SK-N-SH treated with all-trans-retinoic acid at 6 μM for 48 hours (cell line): Measurements from ENCODE around the gene MYOM1.

Experiments
- ATAC-seq: fragments of 200-7000 bp; cut with Tn5 transposase; 3 replicates; pipeline ENCODE4 v1.9.1; 2020; ENCODE audit warnings: mild to moderate bottlenecking, moderate library complexity
- ARNTL ChIP-seq: fragments of 450-650 bp; formaldehyde crosslinking; IDR thresholded peaks from 2 replicates; pipeline ENCODE4 v1.5.0; 2020; ENCODE audit warnings: low read depth, mild to moderate bottlenecking, moderate library complexity, borderline replicate concordance
- BACH2 ChIP-seq: fragments of 250-450 bp; sonication (Bioruptor Pico); IDR thresholded peaks from 2 replicates; pipeline ENCODE4 v1.9.0; 2021; ENCODE audit warnings: mild to moderate bottlenecking, borderline replicate concordance
- CREB5 ChIP-seq: fragments of 250-450 bp; sonication (Bioruptor Pico); IDR thresholded peaks from 2 replicates; pipeline ENCODE4 v1.5.1; 2020; ENCODE audit warnings: low read depth, mild to moderate bottlenecking, moderate library complexity
- CSDC2 ChIP-seq: fragments of 250-450 bp; sonication (Bioruptor Pico); IDR thresholded peaks from 2 replicates; pipeline ENCODE4 v1.5.0; 2020; ENCODE audit warnings: mild to moderate bottlenecking, moderate library complexity
- ESRRG ChIP-seq: fragments of 250-450 bp; sonication (Bioruptor Pico); IDR thresholded peaks from 2 replicates; pipeline ENCODE4 v1.6.1; 2021; ENCODE audit warnings: mild to moderate bottlenecking
- ISL1 ChIP-seq: fragments of 250-450 bp; sonication (Bioruptor Pico); IDR thresholded peaks from 2 replicates; pipeline ENCODE4 v2.1.2; 2022; ENCODE audit warnings: mild to moderate bottlenecking, moderate library complexity
- PATZ1 ChIP-seq: fragments of 250-450 bp; sonication (Bioruptor Pico); IDR thresholded peaks from 2 replicates; pipeline ENCODE4 v1.8.0; 2020; ENCODE audit warnings: mild to moderate bottlenecking, moderate library complexity, borderline replicate concordance
- PPARA ChIP-seq: fragments of 250-450 bp; sonication (Bioruptor Pico); IDR thresholded peaks from 2 replicates; pipeline ENCODE4 v1.5.0; 2020; ENCODE audit warnings: mild to moderate bottlenecking, borderline replicate concordance
- RARB ChIP-seq: fragments of 250-450 bp; sonication (Bioruptor Pico); IDR thresholded peaks from 2 replicates; pipeline ENCODE4 v1.8.0; 2021; ENCODE audit warnings: mild to moderate bottlenecking, moderate library complexity
- SNAI2 ChIP-seq: fragments of 250-450 bp; sonication (Bioruptor Pico); IDR thresholded peaks from 2 replicates; pipeline ENCODE4 v1.5.0; 2020; ENCODE audit warnings: mild to moderate bottlenecking, moderate library complexity
- TCF4 ChIP-seq: fragments of 250-450 bp; sonication (Bioruptor Pico); IDR thresholded peaks from 2 replicates; pipeline ENCODE4 v1.8.0; 2021; ENCODE audit warnings: mild to moderate bottlenecking, moderate library complexity, borderline replicate concordance
- TOX ChIP-seq: fragments of 250-450 bp; sonication (Bioruptor Pico); IDR thresholded peaks from 2 replicates; pipeline ENCODE4 v1.8.0; 2021; ENCODE audit warnings: mild to moderate bottlenecking, moderate library complexity, borderline replicate concordance
- TSHZ2 ChIP-seq: fragments of 250-450 bp; sonication (Bioruptor Pico); IDR thresholded peaks from 2 replicates; pipeline ENCODE4 v1.5.0; 2020; ENCODE audit warnings: mild to moderate bottlenecking, moderate library complexity
- ZC3H10 ChIP-seq: fragments of 250-450 bp; sonication (Bioruptor Pico); IDR thresholded peaks from 2 replicates; pipeline ENCODE4 v1.5.1; 2021; ENCODE audit warnings: mild to moderate bottlenecking, moderate library complexity
- ZFP3 ChIP-seq: fragments of 250-450 bp; sonication (Bioruptor Pico); IDR thresholded peaks from 2 replicates; pipeline ENCODE4 v1.5.0; 2020; ENCODE audit warnings: mild to moderate bottlenecking, moderate library complexity
- ZFP30 ChIP-seq: fragments of 450-650 bp; formaldehyde crosslinking; IDR thresholded peaks from 2 replicates; pipeline ENCODE4 v1.5.0; 2022; ENCODE audit warnings: mild to moderate bottlenecking, moderate library complexity
- ZNF565 ChIP-seq: fragments of 450-650 bp; formaldehyde crosslinking; conservative IDR thresholded peaks from 2 replicates; pipeline ENCODE4 v1.5.0; 2020; ENCODE audit warnings: low read depth, mild to moderate bottlenecking, moderate library complexity
- ZNF70 ChIP-seq: fragments of 450-650 bp; formaldehyde crosslinking; IDR thresholded peaks from 2 replicates; pipeline ENCODE4 v1.5.0; 2020; ENCODE audit warnings: mild to moderate bottlenecking, moderate library complexity
- ZNF8 ChIP-seq: fragments of 450-650 bp; formaldehyde crosslinking; IDR thresholded peaks from 2 replicates; pipeline ENCODE4 v1.5.0; 2020; ENCODE audit warnings: mild to moderate bottlenecking, moderate library complexity
- TF ChIP-seq, protein P1 (sequence below): fragments of 250-450 bp; sonication (Bioruptor Pico); IDR thresholded peaks from 2 replicates; pipeline ENCODE4 v1.5.1; 2021; ENCODE audit warnings: mild to moderate bottlenecking, moderate library complexity

The MYOM1 gene

GRCh38 chr18:3183103-3183717 is 36.6 kb downstream of the MYOM1 start:
- no peak for ATAC-seq
- no peak for TF ChIP-seq SNAI2 (CRISPR knock-in tag)
- no peak for TF ChIP-seq ZNF70 (CRISPR knock-in tag)
- TF ChIP-seq ZC3H10 (CRISPR knock-in tag), result no peak
- no peak for TF ChIP-seq ZNF8 (CRISPR knock-in tag)
- no peak for TF ChIP-seq PPARA (CRISPR knock-in tag)
- no peak for TF ChIP-seq ZFP30 (CRISPR knock-in tag)
- TF ChIP-seq CSDC2, result no peak
- TF ChIP-seq RARB, result no peak
- TF ChIP-seq BACH2 (CRISPR knock-in tag), result no peak
- no peak for TF ChIP-seq PATZ1
- no peak for TF ChIP-seq TSHZ2 (CRISPR knock-in tag)
- TF ChIP-seq ISL1 (CRISPR knock-in tag), result no peak
- TF ChIP-seq TOX (CRISPR knock-in tag), result no peak
- TF ChIP-seq TCF4 (CRISPR knock-in tag), result no peak
- no peak for TF ChIP-seq CREB5 (CRISPR knock-in tag)
- TF ChIP-seq, all 23 proteins: peak for 0

DNA sequence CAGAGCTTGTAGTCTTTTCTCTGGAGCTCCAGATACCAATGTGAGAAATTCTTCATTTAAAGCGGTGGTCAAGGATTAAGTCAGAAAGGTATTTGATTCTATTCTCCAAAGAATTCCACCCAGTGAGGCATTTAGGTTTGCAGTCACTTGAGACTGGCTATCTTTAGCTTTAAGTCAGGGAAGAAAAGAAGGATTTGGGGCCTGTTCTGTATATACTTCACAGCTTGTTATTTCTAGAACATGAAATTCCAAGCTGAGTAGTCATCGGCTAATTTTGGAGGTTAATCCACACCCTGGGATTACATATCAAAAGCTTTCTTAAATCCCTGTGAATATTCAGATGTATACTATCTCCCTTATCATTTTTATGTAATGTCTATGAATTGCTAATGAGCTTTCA is 39.4 kb downstream of the MYOM1 start:
- TF ChIP-seq CSDC2 (no peak), ZNF565 (CRISPR knock-in tag) (no peak), TCF4 (CRISPR knock-in tag) (no peak), ARNTL (CRISPR knock-in tag) (no peak), TSHZ2 (CRISPR knock-in tag) (no peak), RARB (no peak), TOX (CRISPR knock-in tag) (no peak), ZNF70 (CRISPR knock-in tag) (no peak), SNAI2 (CRISPR knock-in tag) (no peak), ZFP3 (no peak), ESRRG (CRISPR knock-in tag) (no peak)
- TF ChIP-seq, protein P1, sequence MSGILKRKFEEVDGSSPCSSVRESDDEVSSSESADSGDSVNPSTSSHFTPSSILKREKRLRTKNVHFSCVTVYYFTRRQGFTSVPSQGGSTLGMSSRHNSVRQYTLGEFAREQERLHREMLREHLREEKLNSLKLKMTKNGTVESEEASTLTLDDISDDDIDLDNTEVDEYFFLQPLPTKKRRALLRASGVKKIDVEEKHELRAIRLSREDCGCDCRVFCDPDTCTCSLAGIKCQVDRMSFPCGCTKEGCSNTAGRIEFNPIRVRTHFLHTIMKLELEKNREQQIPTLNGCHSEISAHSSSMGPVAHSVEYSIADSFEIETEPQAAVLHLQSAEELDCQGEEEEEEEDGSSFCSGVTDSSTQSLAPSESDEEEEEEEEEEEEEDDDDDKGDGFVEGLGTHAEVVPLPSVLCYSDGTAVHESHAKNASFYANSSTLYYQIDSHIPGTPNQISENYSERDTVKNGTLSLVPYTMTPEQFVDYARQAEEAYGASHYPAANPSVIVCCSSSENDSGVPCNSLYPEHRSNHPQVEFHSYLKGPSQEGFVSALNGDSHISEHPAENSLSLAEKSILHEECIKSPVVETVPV, result no peak
- ATAC-seq, result no peak
